KOPT-K1 (cell line): ENCODE measurements around the gene TSPAN4.

Experiments used
- H3K27ac ChIP-seq: fragments of 200-600 bp; sonication (generic); 2 replicates; pipeline ENCODE4 v1.5.1; 2016; ENCODE audit warnings: antibody characterized with exemption, mild to moderate bottlenecking, low read depth, low read length; ENCODE audit not compliant: poor library complexity, severe bottlenecking
- H3K36me3 ChIP-seq: fragments of 200-600 bp; sonication (generic); 2 replicates; pipeline ENCODE4 v1.5.1; 2017; ENCODE audit warnings: antibody characterized with exemption, mild to moderate bottlenecking, low read length, moderate library complexity; ENCODE audit not compliant: insufficient read depth
- H3K9me3 ChIP-seq: fragments of 200-600 bp; sonication (generic); 2 replicates; pipeline ENCODE4 v1.5.1; 2017; ENCODE audit warnings: antibody characterized with exemption, low read length, mild to moderate bottlenecking; ENCODE audit not compliant: insufficient read depth, poor library complexity, severe bottlenecking

Gene TSPAN4

GRCh38 chr11:834371-835316, 8.0 kb upstream of the TSPAN4 start:
- Histone ChIP-seq H3K9me3 (no peaks in the 10 kb centered on the region), H3K27ac (no peak overlapping the region), H3K36me3 (peaks cover 33% of the 10 kb centered on the region)

DNA sequence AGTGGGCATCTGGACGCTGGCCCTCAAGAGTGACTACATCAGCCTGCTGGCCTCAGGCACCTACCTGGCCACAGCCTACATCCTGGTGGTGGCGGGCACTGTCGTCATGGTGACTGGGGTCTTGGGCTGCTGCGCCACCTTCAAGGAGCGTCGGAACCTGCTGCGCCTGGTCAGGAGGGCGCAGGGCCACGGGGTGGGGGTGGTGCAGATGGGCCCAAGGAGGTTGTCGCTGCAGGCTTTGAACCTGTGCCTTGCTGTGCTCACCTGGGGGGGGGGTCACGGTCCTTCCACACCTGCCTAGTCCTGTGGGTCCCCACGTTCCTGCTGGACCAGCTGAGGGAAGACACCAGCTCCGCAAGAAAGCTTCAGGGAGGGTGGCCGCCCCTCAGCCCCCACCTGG, 6.4 kb upstream of the TSPAN4 start:
- H3K27ac ChIP-seq = no peak overlapping the region
- H3K9me3 ChIP-seq = no peaks in the 10 kb centered on the region
- H3K36me3 ChIP-seq = peaks cover 47% of the 10 kb centered on the region

DNA sequence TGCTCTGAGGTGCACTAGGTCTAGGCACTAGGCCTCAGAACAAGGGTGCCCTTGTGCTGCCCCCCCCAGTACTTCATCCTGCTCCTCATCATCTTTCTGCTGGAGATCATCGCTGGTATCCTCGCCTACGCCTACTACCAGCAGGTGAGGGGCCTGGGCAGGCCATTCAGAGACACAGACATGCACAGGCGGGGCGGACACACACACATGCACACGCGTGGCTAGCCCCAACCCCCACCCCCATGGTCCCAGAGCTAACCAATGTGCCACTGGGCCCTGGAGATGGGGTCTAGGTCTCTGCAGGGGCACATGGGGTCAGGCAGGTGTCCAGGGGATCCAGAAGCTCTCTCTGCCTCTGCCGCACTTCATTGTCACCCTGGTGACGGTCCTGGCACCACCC, 6.0 kb upstream of the TSPAN4 start:
- H3K27ac ChIP-seq = no peak overlapping the region
- H3K9me3 ChIP-seq = no peaks in the 10 kb centered on the region
- peaks cover 47% of the 10 kb centered on the region for H3K36me3 ChIP-seq

DNA sequence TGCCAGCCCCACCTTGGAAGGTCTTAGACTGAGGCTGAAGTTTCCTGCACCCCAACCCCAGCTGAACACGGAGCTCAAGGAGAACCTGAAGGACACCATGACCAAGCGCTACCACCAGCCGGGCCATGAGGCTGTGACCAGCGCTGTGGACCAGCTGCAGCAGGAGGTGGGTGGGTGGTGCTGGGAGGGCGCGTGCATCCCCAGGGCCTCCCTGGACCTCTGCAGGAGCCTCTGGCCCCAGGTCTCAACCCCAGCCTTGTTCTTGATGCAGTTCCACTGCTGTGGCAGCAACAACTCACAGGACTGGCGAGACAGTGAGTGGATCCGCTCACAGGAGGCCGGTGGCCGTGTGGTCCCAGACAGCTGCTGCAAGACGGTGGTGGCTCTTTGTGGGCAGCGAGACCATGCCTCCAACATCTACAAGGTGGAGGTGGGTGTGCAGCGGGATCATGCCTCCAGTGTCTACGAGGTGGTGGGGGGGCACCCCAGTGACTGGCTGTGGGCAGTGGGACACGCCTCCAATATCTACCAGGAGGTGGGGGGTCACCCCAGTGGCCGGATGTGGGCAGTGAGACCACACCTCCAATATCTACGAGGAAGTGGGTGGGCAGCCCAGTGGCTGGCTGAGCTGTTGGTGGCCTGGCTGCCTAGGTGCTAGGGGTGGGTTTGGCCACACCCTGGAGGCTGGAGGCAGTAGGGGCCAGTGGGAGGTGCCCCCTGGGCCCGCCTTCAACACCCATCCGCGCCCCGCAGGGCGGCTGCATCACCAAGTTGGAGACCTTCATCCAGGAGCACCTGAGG, 5.3 kb upstream of the TSPAN4 start:
- H3K9me3 ChIP-seq = no peaks in the 10 kb centered on the region
- peaks cover 47% of the 10 kb centered on the region for H3K36me3 ChIP-seq
- no peak overlapping the region for H3K27ac ChIP-seq

DNA sequence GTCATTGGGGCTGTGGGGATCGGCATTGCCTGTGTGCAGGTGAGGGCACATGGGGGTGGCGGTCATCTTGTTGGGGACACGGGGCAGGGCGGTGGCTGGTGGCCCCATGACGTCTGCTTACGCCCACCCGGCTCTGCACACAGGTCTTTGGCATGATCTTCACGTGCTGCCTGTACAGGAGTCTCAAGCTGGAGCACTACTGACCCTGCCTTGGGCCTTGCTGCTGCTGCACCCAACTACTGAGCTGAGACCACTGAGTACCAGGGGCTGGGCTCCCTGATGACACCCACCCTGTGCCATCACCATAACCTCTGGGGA, 4.7 kb upstream of the TSPAN4 start:
- H3K27ac ChIP-seq = no peak overlapping the region
- no peaks in the 10 kb centered on the region for H3K9me3 ChIP-seq
- peaks cover 47% of the 10 kb centered on the region for H3K36me3 ChIP-seq

GRCh38 chr11:838441-839279, 4.0 kb upstream of the TSPAN4 start:
- H3K36me3 ChIP-seq = peaks cover 47% of the 10 kb centered on the region
- no peak overlapping the region for H3K27ac ChIP-seq
- no peaks in the 10 kb centered on the region for H3K9me3 ChIP-seq

GRCh38 chr11:839280-839623, 3.4 kb upstream of the TSPAN4 start:
- Histone ChIP-seq H3K9me3 (no peaks in the 10 kb centered on the region), H3K27ac (no peak overlapping the region), H3K36me3 (peaks cover 47% of the 10 kb centered on the region)

DNA sequence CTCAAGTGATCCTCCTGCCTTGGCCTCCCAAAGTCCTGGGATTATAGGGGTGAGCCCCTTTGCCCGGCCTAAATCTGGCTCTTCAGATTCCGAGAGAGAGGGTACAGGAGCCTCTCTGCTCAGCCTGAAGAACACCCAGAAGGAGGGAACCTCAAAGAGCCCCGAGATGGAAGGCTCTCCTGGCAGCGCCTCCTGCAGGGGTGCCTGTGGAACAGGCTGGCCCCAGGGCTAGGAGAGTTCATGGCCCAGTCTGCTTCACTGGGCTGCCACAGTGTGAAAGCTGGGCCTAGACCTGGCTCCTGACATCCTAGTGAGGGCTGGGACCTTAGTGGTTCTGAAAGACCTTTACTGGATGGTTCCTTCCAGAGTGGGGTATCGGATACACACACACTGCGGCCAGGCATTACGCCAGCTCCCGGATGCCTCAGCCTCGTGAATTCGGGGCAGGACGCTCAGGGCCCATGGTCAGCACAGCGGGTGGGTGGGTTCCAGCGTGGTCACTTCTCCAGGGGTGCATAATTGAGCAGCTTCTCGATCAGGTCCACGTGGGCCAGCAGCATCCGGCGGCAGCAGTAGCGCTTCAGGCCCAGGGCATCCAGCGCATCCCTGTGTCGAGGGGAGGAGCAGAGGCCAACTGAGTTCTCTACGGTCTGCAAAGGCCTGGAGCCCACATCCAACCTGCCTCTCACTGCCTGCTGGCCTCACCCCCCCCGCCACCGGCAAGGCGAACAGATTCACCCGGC, 2.6 kb upstream of the TSPAN4 start:
- H3K9me3 ChIP-seq = no peaks in the 10 kb centered on the region
- H3K36me3 ChIP-seq = peaks cover 47% of the 10 kb centered on the region
- no peak overlapping the region for H3K27ac ChIP-seq

DNA sequence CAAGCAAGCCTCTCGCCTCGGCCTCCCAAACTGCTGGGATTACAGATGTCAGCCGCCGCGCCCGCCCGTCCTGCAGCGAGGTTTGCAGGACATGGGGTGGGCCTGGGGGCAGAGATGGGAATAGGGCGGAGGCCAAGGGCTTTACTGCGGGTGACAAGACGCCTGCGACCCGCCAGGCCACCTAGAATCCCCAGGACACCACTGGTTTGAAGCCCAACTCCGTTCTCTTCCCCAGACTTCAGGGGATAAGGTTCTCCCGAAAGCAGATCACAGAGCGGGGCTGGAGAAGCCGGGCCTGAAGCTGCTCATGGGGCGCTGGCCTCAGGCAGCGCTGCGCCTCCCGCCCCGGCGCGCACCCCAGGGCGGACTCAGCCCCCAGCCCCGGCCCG, 677 bp upstream of the TSPAN4 start:
- Histone ChIP-seq H3K9me3 (no peaks in the 10 kb centered on the region), H3K36me3 (peaks cover 41% of the 10 kb centered on the region), H3K27ac (peak overlapping the region; percentile 93)

DNA sequence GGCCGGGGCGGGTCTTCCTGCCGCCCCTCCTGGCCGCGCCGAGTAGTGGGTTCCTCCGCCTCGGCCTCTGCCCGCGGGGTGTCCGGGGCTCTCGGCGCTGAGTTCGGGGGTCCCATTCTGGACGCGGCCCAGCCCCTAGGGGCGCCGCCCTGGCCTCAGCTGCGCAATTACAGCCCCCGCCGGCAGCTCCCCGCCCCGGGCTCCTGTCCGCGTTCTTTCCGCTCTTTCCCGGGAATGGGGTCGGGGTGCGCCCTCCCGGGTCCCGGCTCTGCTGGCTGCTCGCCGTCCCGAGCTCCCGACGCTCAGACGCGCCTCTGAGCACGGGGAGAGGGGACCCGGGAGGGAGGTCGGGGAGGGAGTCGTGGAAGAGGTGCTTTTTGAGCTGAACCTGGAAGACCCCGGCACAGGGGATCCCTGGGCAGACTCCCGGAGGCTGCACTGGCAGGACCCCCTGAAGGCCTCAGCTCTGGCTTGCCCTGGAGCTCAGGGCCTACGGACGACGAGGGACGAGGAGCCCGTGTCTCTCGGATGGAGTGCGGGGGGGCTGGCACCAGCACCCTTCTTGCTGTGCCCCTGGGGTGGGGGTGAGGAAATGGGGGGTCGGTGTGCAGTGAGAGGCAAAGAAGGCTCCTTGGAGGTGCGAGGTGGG, 558 bp downstream of the TSPAN4 start:
- H3K27ac ChIP-seq = peak overlapping the region; percentile 93
- H3K36me3 ChIP-seq = peaks cover 29% of the 10 kb centered on the region
- no peaks in the 10 kb centered on the region for H3K9me3 ChIP-seq

GRCh38 chr11:843818-844692, 1.4 kb downstream of the TSPAN4 start:
- H3K36me3 ChIP-seq = peaks cover 20% of the 10 kb centered on the region
- H3K27ac ChIP-seq = peak overlapping the region; percentile 93

GRCh38 chr11:844693-845644, 2.3 kb downstream of the TSPAN4 start:
- H3K27ac ChIP-seq = peak overlapping the region; percentile 93
- H3K36me3 ChIP-seq = peaks cover 11% of the 10 kb centered on the region
- no peaks in the 10 kb centered on the region for H3K9me3 ChIP-seq

More at GRCh38 chr11:843818-844692, 1.4 kb downstream of the TSPAN4 start:
- H3K9me3 ChIP-seq = no peaks in the 10 kb centered on the region
